COR-L47 (cell line): ENCODE results near the gene RNF2.
"Not testable (repeated sequence)": the region's sequence is repeated elsewhere in the genome, so short reads cannot be mapped to it uniquely, and the experiment has no call there.

Experiments used
- DNase-seq: peaks from one replicate; lab custom pipeline; 2025; lab: John Stamatoyannopoulos, UW

RNF2 gene

DNA sequence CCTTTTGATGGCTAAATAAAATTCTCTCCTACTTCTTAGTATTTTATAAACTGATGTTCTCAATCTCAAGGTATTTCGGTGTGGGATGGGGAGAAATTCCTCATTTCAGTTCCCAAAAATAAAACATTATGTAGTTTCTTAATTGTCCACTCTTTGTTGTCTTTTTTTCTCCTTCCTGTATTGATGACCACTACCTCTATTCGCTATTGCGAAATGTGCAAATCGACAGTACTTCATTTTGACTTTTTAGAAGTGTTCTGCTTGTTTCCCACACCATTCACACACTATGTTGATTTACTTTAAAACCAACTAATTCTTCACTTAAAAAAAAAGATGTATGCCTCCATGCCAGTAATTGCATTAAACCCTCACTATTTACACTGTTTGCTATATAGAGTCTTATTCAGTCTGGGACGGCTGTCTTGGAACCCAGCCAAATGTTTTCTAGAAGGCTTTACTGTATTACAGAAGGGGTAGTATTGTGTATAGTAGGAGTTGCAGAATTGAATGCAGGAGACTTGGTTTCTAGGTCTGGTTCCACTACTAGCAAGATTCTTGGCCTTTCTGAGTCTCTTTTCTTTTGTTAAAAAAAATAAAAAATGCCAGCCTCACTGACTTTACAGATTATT is 5.6 kb downstream of the RNF2 start:
- peak; percentile 41 for DNase-seq

DNA sequence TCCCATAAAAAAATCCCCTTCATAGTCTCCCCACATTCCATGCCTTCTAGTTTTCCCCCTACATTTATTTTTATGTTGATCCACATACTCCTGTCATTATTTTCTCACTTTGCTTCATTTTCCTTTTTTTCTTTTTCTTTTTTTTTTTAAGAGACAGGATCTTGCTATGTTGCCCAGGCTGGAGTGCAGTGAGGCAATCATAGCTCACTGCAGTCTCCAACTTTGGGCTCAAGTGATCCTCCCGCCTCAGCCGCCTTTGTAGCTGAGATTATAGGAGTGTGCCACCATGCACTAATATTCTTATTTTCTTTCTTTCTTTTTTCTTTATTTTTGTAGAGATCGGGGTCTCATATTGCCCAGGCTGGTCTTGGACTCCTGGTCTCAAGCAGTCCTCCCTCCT is 7.8 kb downstream of the RNF2 start:
- no peak for DNase-seq

DNA sequence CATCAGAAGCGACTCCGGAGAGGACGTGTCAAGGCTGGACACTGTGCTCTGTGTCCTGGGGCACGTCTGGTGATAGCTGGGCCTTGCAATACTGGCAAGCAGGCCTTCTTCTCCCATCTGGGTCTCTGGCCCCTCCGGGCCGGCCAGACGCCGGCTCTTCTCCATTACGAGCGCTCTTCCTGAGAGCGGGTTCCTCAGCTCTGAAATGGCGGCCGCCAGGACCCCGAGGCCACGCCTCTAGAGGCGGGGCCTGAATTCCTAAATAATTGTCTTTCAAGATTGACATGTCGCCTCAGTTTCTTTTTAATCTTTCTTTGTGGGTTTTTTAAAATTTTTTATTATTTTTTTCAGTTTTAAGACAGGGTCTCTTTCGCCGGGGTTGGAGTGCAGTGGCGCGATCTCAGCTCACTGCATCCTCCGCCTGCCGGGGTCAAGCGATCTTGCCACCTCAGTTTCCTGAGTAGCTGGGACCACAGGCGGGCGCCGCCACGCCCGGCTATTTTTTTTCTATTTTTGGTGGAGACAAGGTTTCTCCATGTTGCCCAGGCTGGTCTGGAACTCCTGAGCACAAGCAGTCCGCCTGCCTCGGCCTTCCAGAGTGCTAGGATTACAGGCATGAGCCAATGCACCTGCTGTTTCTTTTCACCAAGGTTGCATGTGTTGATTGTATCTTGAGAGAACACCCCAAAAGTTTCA is 9.2 kb downstream of the RNF2 start:
- no peak for DNase-seq

DNA sequence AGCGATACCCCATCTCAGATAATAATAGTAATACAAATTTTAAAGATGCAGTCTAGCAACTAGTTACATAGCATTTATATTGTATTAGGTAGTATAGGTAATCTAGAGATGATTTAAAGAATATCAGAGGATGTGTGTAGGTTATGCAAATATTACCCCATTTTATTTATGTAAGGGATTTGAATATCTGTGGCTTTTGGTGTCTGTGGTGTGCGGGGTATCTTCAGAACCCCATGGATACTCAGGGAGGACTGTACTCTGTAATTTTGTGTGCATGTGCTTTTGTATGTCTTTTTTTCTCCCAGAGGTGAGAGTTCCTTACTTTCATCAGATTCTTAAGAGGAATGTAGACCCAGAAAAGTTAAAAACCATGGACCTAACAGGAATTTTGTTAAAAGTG is 12.8 kb downstream of the RNF2 start:
- no peak for DNase-seq

DNA sequence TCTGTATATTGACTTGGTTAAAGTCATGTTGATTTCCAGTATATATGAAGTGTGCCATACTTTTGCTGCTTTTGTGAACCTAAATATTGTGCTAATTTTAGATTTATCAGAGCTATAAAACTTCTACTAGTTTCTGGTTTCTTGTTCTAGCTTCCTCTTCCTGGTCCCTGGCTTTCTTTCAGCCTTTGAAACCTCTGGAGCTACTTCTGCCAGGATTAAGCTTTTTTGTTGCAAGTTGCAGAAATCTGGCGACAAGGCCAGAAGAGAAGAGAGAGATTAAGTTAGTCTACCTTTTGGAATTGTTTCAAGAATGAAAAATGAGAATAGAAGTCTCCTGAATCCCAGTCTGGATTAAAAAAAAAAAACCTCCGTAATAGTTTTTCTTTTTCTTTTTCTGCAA is 13.5 kb downstream of the RNF2 start:
- no peak for DNase-seq

DNA sequence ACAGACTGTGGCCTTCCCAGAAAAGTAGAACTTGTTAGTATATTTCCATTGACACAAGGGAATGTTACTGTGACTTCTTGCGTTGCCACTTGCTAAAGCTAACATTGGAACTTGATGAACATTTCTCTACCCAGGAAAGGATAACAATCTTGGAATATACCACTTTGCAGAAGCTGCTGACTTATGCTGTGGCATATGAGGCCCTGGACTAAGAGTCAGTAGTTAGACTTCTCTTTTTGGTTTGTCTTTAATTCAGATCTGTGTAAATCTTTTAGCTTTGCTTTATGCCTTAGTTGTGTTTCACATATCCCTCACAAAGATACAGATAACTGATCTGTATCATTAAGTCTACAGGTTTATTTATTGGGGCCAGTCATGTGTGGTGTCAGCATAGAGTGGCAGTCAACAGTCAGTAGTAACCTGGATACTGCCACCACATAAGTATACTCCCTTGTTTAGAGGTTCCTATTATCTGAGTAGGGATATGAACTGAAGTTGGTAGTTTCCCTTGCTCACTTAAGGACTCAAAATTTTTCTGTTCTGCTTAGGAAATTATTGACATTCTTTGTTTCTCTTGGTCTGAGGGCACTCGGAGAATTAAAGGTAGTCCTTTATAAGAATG is 14.7 kb downstream of the RNF2 start:
- DNase-seq: no peak

DNA sequence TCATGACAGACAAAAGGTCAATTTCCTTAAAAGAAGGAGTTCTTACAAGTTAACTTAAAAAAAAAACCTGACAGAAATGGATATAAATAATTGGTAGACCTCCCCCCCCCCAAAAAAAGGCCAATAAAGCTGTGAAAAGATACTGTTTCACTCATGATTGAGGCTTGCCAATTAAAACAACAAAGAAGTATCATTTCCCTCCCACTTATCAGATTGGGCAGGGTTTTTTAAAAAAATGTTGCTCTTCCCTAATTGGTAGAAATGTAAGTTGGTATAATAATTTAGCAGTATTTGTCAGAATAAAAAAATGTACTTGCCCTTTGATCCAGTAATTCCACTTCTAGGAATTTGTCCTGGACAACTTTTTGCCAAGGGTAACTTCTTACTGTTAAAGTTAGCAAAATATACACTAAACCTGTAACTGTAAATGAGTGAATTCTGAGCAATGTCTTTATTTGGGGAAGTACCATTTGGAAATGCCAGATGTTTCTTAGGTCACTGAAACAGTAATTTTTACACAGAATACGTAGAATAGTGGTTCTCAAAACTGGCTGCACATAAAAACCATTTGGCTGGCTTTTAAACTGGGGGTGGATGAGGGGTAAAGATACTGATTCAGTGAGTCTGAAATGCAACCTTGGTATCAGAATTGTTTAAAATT is 17.5 kb downstream of the RNF2 start:
- no peak for DNase-seq

DNA sequence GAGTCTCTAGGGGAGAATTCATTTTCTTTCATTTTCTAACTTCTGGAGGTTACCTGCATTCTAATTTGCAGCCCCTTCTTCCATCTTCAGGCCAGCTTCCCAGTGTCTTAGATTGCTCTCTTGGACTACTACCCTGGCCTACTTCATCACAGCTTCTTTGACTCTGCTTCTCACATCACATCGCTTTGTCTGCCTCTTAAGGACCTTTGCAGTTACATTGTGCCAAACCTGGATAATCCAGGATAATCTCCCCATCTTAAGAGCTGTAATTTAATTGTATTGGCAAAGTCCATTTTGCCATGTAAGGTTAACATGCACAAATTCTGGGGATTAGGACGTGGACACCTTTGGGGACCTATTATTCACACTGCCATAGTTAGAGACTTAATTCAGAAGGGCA is 18.4 kb downstream of the RNF2 start:
- DNase-seq: no peak

DNA sequence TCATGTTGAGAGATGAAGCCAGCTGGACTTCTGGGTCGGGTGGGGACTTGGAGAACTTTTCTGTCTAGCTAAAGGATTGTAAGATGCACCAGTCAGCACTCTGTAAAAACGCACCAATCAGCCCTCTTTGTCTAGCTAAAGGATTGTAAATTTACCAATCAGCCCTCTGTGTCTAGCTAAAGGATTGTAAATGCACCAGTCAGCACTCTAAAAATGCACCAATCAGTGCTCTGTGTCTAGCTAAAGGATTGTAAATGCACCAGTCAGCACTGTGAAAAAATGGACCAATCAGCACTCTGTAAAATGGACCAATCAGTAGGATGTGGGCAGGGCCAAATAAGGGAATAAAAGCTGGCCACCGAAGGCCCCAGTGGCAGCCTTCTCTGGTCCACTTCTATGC is 19.6 kb downstream of the RNF2 start:
- not testable (repeated sequence) for DNase-seq

DNA sequence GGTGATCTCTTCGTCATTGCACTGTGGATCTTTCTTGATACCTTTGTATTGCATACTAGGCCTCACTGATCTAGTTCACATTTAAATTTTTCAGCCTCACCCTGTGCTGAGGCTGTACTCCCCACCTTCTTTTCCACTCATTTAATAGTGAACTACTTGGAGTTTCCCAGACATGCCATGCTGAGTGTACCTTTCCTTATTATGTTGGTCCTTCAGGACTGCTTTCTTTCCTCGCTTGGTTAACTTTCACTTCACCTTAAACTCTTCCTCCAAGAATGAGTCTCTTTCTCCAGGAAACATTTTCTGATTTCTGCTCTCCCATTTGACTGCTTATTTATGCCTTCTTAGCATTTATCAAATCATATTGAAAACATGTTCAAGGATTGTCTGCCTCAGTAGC is 20.8 kb downstream of the RNF2 start:
- DNase-seq: no peak

DNA sequence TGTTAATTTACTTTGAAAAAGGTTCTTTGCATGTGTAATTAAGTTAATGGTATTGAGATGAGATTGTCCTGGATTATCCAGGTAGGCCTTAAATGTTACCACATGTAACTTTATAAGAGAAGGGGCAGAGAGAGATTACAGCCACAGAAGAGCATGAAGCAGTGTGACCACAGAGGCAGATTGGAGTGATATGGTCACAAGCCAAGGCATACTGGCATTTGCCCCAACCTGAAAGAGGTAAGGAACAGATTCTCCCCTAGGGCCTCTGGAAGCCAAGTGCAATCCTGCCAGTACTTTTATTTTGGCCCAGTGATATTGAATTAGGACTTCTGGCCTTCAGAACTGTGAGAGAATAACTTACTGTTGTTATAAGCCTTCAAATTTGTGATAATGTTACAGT is 23.0 kb downstream of the RNF2 start:
- DNase-seq: no peak

DNA sequence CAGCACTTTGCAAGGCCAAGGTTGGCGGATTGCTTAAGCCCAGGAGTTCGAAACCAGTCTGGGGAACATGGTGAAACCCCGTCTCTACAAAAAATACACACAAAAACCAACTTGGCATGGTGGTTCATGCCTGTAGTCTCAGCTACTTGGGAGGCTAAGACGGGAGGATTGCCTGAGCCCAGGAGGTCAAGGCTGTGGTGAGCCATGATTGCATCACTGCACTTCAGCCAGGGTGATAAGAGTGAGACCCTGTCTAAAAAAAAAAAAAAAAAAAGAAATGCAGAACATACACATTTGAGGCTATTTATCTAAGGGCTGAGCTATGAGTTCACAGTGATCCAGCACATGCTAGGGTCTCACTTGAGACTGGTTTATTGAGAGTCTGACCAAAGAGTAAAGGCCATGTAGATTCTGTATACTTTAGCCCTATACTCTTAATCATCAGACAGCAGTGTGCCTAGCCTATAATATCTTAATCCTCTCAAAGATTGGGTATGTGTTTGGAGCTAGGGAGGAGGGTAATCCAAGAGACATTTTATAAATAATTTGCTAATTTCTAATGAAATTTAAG is 23.9 kb downstream of the RNF2 start:
- no peak for DNase-seq

DNA sequence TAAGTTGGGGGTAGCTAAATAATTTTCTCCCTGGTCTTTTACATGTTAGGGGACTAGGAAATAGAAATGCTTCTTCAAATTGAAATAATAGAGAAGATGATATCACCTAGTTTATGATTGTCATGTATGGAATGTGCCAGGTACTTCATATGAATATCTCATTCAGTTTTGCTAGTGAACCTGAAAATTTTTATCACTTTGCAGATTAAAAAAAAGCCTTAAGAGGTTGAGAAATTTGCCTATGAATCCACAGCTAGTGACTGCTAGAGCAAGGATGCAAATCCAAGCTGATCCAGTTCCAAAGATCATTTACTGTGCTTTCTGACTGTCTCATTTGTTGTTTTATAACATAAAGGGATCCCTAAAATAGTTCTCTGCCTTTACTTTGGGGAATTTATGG is 24.7 kb downstream of the RNF2 start:
- DNase-seq: no peak

DNA sequence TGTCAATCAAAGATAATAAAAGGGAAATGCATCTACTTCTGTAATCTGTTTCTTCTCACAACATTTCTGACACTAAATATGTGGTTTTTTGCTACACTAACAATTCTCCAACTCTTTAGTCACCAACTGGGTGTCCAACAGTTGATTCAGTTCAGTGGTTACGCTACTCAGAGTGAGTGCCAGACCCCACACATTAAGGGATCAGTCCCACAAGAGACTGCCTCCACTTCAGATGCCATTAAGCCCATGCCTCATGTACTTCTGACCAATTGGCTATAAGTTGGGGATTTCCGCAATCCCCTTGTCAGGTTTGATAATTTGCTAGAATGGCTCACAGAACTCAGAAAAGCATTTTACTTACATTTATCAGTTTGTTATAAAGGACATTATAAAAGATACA is 28.4 kb downstream of the RNF2 start:
- DNase-seq: no peak

DNA sequence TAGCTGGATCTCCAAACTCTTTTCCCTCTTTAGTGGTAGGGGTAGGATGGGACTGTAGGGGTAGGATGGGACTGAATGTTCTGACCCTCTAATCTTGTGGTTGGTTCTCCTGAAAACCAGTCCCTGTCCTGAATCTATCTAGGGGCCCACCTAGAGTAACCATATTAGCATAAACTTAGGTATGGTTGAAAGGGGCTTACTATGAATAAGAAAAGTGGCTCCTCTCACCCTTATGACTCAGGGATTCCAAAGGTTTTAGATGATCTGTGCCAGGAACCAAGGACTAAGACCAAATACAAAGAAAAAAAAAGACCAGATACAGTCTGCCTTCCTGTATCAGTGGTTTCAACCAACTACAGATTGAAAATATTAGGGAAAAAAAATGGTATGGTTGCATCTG is 28.9 kb downstream of the RNF2 start:
- DNase-seq: no peak

DNA sequence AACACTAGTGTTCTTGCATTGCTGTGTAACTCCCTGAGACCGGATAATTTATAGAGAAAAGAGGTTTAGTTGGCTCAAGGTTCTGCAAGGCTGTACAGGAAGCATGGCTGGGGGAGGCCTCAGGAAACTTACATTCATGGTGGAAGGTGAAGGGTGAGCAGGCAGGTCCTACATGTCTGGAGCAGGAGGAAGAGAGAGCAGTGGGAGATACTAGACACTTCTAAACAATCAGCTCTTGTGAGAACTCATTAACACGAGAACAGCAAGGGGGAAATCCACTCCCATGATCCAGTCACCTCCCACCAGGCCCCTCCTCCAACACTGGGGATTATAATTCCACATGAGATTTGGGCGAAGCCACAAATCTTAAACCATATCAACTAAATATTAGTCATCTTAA is 30.1 kb downstream of the RNF2 start:
- DNase-seq: no peak

DNA sequence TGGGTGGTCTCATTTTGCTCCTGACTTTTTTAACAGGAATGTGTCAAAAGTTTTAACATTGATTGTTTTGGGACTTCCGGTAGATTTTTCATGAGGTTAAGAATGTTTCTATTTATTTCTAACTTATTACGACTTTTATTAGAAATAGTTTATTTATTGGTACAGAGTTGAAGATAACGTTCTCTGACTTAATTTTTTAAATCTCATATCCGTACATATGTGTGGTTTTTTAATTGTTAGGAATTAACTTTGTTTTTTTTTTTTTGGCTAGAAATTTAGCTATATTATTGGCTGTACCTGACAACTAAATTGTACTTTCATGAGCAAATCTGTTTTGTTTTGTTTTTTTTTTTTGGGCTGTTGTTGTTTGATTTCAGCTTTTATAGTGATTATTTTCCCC is 32.0 kb downstream of the RNF2 start:
- DNase-seq: no peak

DNA sequence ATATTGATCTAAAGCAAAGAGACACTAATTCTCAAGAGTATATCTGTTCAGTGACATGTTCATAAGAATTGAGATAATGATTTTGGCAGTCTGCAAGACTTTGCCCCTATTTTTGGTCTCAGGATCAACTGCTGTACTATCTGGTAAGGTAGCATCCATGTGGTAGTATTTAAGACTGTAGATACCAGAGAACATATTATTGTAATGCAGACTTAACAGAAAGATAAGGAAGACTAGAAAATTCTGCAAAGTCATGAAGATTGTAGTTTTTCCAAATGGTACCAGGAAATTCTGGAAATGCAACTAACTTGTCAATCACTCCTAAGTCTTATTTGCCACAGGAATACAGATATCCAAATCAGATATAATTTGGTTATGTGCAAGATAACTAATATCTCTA is 35.1 kb downstream of the RNF2 start:
- no peak for DNase-seq

DNA sequence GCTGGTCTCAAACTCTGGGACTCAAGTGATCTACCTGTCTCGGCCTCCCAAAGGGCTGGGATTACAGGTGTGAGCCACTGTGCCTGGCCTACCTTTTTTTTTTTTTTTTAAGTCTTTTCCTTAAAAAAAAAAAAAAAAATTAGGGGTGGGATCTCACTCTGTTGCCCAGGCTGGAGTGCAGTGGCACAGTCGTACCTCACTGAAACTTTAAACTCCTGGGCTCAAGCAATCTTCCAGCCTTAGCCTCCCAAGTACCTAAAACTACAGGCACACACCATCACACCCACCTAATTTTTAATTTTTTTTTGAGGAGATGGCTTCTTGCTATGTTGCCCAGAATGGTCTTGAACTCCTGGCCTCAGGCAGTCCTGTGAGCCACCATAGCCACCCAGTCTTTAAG is 38.5 kb downstream of the RNF2 start:
- no peak for DNase-seq

DNA sequence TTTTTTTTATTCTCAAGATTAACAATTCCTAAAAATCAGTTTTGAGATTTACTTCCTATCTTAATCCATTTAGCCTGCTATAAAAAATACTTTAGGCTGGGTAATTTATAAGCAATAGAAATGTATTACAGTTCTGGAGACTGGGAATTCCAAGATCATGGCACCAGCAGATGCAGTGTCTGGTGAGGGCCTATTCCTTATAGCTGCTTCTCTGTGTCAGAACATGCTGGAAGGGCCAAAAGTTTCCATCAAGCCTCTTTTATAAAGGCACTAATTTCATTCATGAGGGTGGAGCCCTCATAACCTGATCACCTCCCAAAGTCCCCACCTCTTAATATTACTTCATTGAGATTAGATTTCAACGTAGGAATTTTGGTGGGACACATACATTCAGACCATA is 41.7 kb downstream of the RNF2 start:
- no peak for DNase-seq

DNA sequence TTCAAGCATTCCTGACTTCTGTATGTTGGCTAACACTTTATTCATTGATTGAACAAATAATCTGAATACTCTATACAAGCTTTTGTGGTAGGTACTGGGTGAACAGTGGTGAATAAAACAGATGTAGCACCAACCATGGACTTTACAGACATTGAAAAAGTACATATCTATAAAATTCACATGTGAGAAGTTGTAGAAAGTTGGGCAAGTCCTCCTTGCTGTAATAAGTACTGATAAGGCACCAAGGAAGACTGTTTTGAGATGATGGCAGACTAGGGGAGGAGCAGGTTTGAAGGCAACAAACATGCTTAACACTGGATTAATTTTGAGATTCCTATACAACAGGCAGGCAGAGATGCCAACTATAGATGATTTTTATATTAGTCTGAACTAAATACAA is 42.4 kb downstream of the RNF2 start:
- no peak for DNase-seq

DNA sequence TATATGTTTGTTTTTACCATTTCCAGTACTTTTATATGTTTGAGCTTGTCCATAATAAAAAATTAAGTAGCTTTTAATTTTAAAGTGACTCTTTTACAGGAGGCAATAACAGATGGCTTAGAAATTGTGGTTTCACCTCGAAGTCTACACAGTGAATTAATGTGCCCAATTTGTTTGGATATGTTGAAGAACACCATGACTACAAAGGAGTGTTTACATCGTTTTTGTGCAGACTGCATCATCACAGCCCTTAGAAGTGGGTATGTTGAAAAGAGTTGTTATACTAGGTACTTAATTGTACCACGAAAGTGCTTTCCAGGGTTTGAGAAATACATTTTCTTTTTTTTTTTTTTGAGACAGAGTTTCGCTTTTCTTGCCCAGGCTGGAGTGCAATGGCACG is 46.1 kb downstream of the RNF2 start:
- DNase-seq: no peak

DNA sequence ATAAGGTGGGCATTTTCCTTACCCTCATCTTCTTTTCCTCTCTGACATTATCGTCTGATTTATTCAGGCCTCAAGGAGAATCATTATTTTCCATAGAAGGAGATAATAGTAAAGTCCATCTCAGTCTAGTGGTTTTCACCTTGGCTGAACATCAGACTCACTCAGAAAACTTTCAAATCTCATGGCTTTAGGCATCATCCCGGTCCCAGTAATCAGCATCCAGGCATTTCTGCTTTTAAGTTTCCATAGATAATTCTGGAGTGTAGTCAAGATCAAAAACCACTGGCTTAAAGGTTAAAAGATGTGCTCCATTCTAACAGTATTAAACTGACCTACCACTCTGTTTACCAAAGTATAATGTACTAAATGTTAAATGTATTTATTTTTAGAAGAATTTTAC is 49.4 kb downstream of the RNF2 start:
- no peak for DNase-seq
